Measurements from ENCODE around the gene STXBP6. TPM values are rescaled to one million over a fixed set of nuclear protein-coding genes. Genes with fewer than 3 reads are reported as not detected.

STXBP6 gene
- total and polyA plus RNA-seq, 9 donors = 1.0 to 9.3 (median 5.5) TPM

DNA sequence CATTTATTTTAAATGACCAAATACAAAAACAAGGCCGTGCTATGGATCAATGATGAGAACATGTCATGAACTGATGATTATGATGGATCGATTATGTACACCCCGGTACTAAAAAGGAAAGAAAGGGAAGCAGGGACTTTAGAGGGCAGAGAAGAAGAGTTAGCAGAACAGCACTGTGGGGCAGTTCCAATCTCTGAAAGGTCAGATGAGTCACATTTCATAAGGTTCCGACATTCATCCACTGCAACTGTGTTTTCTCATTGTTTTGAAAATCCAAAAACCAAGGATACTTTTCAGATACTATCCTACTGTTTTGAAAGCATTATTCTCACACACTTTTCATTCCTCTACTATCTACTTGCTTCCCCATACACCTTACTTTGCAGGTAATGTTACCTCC, 169.3 kb downstream of the STXBP6 start:
- no peaks in the 10 kb centered on the region for H3K27me3 ChIP-seq
- TF ChIP-seq POLR2A (IDR thresholded peaks at IDR 0.05) = no peak
- no peak for TF ChIP-seq EP300 (IDR thresholded peaks at IDR 0.05)
- TF ChIP-seq, protein P1, sequence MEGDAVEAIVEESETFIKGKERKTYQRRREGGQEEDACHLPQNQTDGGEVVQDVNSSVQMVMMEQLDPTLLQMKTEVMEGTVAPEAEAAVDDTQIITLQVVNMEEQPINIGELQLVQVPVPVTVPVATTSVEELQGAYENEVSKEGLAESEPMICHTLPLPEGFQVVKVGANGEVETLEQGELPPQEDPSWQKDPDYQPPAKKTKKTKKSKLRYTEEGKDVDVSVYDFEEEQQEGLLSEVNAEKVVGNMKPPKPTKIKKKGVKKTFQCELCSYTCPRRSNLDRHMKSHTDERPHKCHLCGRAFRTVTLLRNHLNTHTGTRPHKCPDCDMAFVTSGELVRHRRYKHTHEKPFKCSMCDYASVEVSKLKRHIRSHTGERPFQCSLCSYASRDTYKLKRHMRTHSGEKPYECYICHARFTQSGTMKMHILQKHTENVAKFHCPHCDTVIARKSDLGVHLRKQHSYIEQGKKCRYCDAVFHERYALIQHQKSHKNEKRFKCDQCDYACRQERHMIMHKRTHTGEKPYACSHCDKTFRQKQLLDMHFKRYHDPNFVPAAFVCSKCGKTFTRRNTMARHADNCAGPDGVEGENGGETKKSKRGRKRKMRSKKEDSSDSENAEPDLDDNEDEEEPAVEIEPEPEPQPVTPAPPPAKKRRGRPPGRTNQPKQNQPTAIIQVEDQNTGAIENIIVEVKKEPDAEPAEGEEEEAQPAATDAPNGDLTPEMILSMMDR (IDR thresholded peaks at IDR 0.05) = no peak
- H3K27ac ChIP-seq = no peak overlapping the region
- DNase-seq = no peak
- no peaks in the 10 kb centered on the region for H3K36me3 ChIP-seq
- no peaks in the 10 kb centered on the region for H3K4me1 ChIP-seq (ENCODE audit: insufficient read depth)
- no peak overlapping the region for H3K4me3 ChIP-seq
- WGBS, 3 donors = 79 to 80% (median 80%) methylated on average over 4 of the region's 4 CpGs
- intact Hi-C loops (cut with DNase I) = no loop called here
- H3K9me3 ChIP-seq = no peaks in the 10 kb centered on the region

DNA sequence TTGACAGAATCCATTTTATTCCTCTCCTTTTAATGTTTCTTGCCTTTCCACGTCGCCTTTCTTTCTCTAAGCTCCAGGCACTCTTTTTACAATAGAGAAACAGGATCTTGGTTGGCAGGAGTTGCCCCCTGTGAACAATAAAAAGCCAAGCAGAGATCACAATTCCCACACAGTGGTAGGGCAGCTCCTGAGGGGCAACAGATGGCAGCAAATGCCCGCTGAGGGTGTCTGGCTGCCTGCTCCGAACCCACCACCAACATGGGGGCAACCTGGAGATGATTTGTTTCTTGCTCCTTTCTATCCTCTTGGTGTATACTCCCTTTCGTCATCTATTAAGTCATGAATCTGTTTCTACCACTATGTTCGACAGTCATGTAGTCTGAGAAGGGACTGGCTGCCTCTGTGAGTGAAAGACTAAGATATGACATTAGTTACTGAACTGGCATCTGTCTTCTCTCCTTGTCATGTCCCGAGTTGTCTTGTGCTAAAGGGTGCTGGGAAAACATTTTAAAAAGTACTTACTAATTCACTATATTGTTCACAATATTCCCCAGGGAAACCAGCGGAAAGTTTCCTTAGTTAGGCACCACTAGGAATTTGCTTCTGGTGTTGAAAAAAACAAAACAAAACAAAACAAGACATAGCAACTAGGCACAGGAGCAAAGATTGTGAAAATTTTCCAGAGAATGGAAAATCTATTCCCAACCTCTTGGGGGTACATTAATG, 170.1 kb downstream of the STXBP6 start:
- intact Hi-C loops (cut with DNase I) = no loop called here
- TF ChIP-seq POLR2A (IDR thresholded peaks at IDR 0.05) = no peak
- TF ChIP-seq, protein P1 (IDR thresholded peaks at IDR 0.05) = no peak
- no peak for TF ChIP-seq EP300 (IDR thresholded peaks at IDR 0.05)
- WGBS, 3 donors = 84 to 91% (median 88%) methylated on average over 8 of the region's 8 CpGs
- Histone ChIP-seq H3K4me1 (ENCODE audit: insufficient read depth) (no peaks in the 10 kb centered on the region), H3K27ac (no peak overlapping the region), H3K4me3 (no peak overlapping the region), H3K27me3 (no peaks in the 10 kb centered on the region), H3K9me3 (no peaks in the 10 kb centered on the region), H3K36me3 (no peaks in the 10 kb centered on the region)
- no peak for DNase-seq

DNA sequence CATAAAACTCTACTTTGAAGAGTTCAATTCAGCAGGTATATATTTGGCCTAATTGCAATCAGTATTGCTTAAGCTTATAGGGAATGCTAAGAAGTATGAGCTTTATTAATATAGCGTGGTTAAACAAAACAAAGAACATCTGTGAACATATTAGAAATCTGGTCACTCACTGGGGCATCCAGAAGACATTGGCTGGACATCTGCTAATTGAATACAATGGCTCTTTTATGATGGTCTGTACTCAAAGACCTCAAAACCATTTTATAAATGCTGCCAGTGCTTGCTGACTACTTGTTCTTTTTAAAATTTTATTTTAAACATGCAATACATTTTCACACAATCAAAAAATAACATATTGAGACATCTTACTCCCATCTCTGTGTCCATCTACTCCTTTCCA, 173.0 kb downstream of the STXBP6 start:
- TF ChIP-seq EP300 (IDR thresholded peaks at IDR 0.05) (no peak), POLR2A (IDR thresholded peaks at IDR 0.05) (no peak)
- TF ChIP-seq, protein P1 (IDR thresholded peaks at IDR 0.05) = no peak
- DNase-seq = no peak
- H3K4me3 ChIP-seq = no peak overlapping the region
- no peaks in the 10 kb centered on the region for H3K4me1 ChIP-seq (ENCODE audit: insufficient read depth)
- H3K36me3 ChIP-seq = no peaks in the 10 kb centered on the region
- 21 to 70% (median 52%) methylated on average over 1 of the region's 1 CpG for WGBS, 3 donors
- H3K27ac ChIP-seq = no peak overlapping the region
- H3K9me3 ChIP-seq = no peaks in the 10 kb centered on the region
- intact Hi-C loops (cut with DNase I) = no loop called here
- no peaks in the 10 kb centered on the region for H3K27me3 ChIP-seq

DNA sequence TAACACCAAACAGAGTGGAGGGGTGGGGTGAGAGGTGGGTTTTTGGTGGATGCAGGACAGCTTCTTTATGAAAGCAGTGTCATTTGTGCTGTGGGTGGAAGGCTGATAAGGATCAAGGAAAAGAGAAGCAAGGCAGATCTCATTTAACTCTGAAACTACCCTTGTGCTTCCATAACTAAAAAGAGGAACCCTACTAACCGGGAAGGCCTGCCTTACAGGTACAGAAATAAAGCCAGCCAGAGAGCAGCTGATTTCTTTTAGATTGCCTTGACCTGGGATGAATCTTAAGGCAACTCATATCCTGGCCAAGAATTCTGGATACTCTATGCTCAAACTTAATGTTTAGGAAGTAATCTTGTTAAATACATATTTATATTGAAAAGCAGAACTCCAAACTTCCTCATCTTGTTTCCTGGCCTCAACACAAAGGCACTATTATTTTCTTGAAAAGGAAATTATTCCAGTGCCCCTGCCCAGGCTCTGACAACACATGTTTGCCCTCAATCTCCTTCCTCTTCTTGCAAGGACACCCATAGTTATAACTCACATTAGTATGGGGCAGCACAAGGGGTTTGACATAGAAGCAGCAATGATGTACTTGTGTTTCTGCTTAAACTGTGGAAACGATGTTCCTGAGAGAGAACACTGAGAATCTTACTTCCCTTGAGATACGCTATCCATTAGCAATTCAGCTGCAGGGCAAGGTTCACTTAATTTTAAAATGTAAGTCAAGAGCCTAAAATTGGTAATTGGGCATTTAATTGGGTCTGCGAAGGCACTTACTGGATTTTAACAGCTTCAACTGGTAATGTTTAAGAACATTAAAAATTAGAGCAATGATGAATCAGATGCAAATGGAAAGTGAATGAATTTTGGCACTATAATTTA, 173.7 kb downstream of the STXBP6 start:
- H3K4me3 ChIP-seq = no peak overlapping the region
- H3K27ac ChIP-seq = no peak overlapping the region
- WGBS, 3 donors = 80 to 81% (median 81%) methylated on average over 4 of the region's 4 CpGs
- no peaks in the 10 kb centered on the region for H3K36me3 ChIP-seq
- no peaks in the 10 kb centered on the region for H3K27me3 ChIP-seq
- DNase-seq = no peak
- TF ChIP-seq POLR2A (IDR thresholded peaks at IDR 0.05) = no peak
- TF ChIP-seq, protein P1 (IDR thresholded peaks at IDR 0.05) = no peak
- TF ChIP-seq EP300 (IDR thresholded peaks at IDR 0.05) = no peak
- H3K9me3 ChIP-seq = no peaks in the 10 kb centered on the region
- H3K4me1 ChIP-seq (ENCODE audit: insufficient read depth) = no peaks in the 10 kb centered on the region
- intact Hi-C loops (cut with DNase I) = no loop called here
